Activated CD4-positive, alpha-beta T cell treated with anti-CD3 and anti-CD28 coated beads, Interleukin-2, amount 10 ng/mL, durations not matched to agents 7 days and 5 days (primary cell): Measurements from ENCODE around the gene LRRC23. TPM values are rescaled to one million over a fixed set of nuclear protein-coding genes. Genes with fewer than 3 reads are reported as not detected.

Experiments used
- CTCF ChIA-PET: fragments of 350-600 bp; sonication (Branson Sonifier 250); formaldehyde crosslinking; loops from one replicate; lab custom pipeline; 2021; ENCODE audit warnings: antibody characterized with exemption; lab: Charles Lee
- POLR2A ChIA-PET: fragments of 350-600 bp; sonication (Branson Sonifier 250); formaldehyde crosslinking; loops from one replicate; lab custom pipeline; 2021; ENCODE audit warnings: antibody characterized with exemption; lab: Charles Lee
- DNase-seq: peaks from one replicate; pipeline ENCODE4 v3.0.0-alpha.2; 2020
- H3K27ac Mint-ChIP-seq: one replicate; pipeline ENCODE4 v1.8.0; 2021; ENCODE audit warnings: mild to moderate bottlenecking, moderate library complexity, mixed read lengths
- H3K27me3 Mint-ChIP-seq: one replicate; pipeline ENCODE4 v1.8.0; 2021; ENCODE audit warnings: mixed read lengths
- H3K36me3 Mint-ChIP-seq: one replicate; pipeline ENCODE4 v1.8.0; 2021; ENCODE audit warnings: low read depth, mixed read lengths
- H3K4me1 Mint-ChIP-seq: one replicate; pipeline ENCODE4 v1.8.0; 2021; ENCODE audit warnings: mixed read lengths
- H3K4me3 Mint-ChIP-seq: one replicate; pipeline ENCODE4 v1.8.0; 2021; ENCODE audit warnings: mild to moderate bottlenecking, moderate library complexity, mixed read lengths
- H3K9me3 Mint-ChIP-seq: one replicate; pipeline ENCODE4 v1.8.0; 2021; ENCODE audit warnings: mixed read lengths
- total RNA-seq, 2 experiments: library from RNA; stranded (reverse); gene quantifications; one replicate each; pipeline ENCODE4 v1.2.3, GENCODE V29; 2021

Gene LRRC23
- total RNA-seq, 2 experiments from 2014 or later = 4.4 to 5.2 TPM

DNA sequence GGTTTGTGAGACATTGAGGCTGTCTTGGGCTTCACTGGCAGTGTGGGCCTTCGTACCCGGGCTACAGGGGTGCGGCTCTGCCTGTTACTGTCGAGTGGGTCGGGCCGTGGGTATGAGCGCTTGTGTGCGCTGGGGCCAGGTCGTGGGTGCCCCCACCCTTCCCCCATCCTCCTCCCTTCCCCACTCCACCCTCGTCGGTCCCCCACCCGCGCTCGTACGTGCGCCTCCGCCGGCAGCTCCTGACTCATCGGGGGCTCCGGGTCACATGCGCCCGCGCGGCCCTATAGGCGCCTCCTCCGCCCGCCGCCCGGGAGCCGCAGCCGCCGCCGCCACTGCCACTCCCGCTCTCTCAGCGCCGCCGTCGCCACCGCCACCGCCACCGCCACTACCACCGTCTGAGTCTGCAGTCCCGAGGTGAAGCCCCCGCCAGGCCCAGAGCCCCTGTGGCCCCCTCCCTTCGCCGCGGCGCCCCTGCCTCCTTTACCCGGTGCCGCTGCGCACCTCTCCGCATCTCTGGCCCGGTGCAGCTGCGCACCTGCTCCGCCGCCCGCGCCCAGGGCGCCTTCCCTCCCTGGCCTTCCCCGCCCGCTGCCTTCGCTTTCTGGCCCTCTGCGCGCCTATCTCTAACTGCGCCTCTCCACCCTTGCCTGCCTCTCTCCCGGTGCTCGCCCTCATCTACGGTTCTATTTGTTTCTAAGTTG lies 9.8 kb downstream of the LRRC23 start, which contains the start of gene ENO2:
Gene ENO2, plus strand, starts transcription at position 335 of the 701 bp plus-strand sequence. CDS start 1,253 bp downstream, outside the sequence.
- POLR2A ChIA-PET = interaction anchor here (0.5 kb wide), 2 partner anchors 23 to 34 kb away, joined by 3 to 4 read pairs; no protein-coding TSS in a partner anchor
- H3K27me3 Mint-ChIP-seq = no peaks in the 10 kb centered on the region
- H3K4me3 Mint-ChIP-seq = peak within 1 kb of the TSS; percentile 84
- DNase-seq = peak; percentile 78
- CTCF ChIA-PET = interaction anchor here (0.6 to 6.3 kb wide), 7 partner anchors 8 to 569 kb away, joined by 3 to 39 read pairs (median 4); partner anchors contain the start of gene ATN1
- peak within 1 kb of the TSS; percentile 91 for H3K27ac Mint-ChIP-seq
- H3K36me3 Mint-ChIP-seq = peaks cover 24% of the 10 kb centered on the region
- peaks cover 43% of the 10 kb centered on the region for H3K4me1 Mint-ChIP-seq
- H3K9me3 Mint-ChIP-seq = no peaks in the 10 kb centered on the region

DNA sequence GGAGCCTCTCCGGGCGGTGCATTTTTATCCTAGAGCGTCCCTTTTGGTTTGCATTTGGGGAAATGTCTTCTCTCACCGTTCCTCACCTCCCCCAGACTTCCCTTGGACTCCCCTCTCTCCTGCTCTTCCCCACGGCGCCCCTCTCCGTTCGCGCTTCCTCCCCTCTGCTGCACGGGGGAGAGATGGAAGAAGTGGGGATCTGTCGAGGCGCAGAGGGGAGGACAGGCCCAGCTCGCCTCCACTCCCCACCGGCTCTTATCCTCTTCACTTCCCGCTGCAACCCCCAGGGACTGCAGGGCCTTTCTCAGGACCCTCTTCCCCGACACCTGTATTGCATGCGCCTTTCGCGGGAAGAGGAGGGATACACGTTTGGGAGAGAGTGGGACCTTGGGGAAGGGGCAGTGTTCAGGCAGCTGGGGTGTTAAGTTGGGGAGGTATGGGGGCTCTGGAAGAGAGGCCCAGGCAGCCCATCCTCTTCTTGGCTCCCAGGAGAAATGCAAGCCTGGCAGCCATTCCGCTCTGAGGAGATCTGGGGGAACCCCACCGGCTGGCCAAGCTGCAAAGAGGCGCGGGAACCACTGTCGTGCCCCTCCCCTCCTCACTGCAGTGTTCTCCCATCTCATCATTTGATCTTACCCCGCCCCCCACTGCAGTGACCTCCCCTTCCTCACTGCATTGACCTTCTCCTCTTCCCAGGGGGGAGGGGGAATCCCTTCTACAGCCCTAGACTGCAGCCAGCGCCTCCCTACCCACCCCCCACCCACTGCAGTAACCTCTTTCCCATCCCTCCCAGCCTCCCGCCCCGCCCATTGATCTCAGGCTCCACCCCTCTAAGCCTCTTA lies 10.5 kb downstream of the LRRC23 start:
- ChIA-PET CTCF (interaction anchor here (0.6 to 6.3 kb wide), 8 partner anchors 9 to 570 kb away, joined by 3 to 39 read pairs (median 4); partner anchors contain the start of gene ATN1), POLR2A (no interaction called here)
- Mint-ChIP-seq H3K36me3 (peaks cover 31% of the 10 kb centered on the region), H3K9me3 (no peaks in the 10 kb centered on the region), H3K4me3 (peak overlapping the region; percentile 84), H3K27ac (peak overlapping the region; percentile 91), H3K4me1 (peaks cover 49% of the 10 kb centered on the region), H3K27me3 (no peaks in the 10 kb centered on the region)
- DNase-seq = no peak

DNA sequence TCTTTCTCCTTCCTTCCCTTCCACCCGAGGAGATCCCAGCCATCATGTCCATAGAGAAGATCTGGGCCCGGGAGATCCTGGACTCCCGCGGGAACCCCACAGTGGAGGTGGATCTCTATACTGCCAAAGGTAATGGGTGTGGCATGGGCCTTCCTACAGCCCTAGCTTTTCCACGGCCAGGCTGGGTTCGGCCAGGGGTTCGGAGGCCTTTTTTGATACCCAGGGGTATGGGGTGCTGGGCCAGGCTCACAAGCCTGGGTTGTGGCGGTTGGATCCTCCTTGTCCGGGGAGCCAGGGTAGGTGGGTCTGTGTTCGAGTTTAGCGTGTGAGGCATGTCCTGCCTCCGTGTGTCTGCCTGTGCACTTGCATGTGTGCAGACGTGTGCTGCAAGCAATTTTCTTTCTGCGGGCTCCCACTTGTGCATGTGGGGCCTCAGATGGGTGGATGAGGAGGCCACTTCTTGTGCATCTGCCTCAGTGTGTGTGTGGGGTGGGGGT lies 11.2 kb downstream of the LRRC23 start:
- peak overlapping the region; percentile 84 for H3K4me3 Mint-ChIP-seq
- H3K27ac Mint-ChIP-seq = peak overlapping the region; percentile 85
- H3K4me1 Mint-ChIP-seq = peaks cover 49% of the 10 kb centered on the region
- ChIA-PET CTCF (interaction anchor here (1.3 to 6.3 kb wide), 7 partner anchors 8 to 47 kb away, joined by 3 to 39 read pairs (median 6); partner anchors contain the start of genes ATN1 and LRRC23), POLR2A (no interaction called here)
- no peak for DNase-seq
- H3K9me3 Mint-ChIP-seq = no peaks in the 10 kb centered on the region
- peaks cover 31% of the 10 kb centered on the region for H3K36me3 Mint-ChIP-seq
- no peaks in the 10 kb centered on the region for H3K27me3 Mint-ChIP-seq

DNA sequence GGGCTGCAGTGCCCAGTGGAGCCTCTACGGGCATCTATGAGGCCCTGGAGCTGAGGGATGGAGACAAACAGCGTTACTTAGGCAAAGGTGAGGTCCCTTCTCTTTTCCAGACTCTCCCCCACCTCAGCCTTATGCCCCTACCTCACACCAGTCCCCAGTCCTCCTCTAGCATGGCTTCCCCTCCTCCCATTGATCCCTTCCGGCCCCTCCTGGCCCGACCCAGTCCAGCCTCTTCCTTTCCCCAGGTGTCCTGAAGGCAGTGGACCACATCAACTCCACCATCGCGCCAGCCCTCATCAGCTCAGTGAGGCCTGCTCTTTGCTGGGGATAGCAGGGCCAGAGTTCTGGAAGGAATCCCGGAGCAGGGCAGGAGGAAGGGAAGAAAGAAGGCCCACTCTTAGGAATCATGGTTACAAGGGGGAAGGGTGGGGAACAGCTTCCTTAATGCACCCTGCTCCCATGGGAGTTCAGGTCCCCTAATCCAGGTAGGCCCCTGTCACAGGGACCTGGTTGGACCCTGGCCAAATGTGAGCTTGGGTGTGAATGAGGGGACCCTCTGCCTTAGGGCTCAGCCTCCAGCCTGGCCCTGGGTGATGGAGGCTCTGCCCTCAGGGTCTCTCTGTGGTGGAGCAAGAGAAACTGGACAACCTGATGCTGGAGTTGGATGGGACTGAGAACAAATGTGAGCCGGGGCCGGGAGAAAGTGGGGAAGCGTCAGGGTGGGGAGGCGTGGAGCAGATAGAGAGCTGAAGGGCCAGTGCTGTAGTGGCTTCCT lies 12.0 kb downstream of the LRRC23 start:
- H3K27me3 Mint-ChIP-seq = no peaks in the 10 kb centered on the region
- peaks cover 34% of the 10 kb centered on the region for H3K36me3 Mint-ChIP-seq
- H3K27ac Mint-ChIP-seq = peak overlapping the region; percentile 73
- CTCF ChIA-PET = interaction anchor here (0.8 to 6.3 kb wide), 9 partner anchors 9 to 44 kb away, joined by 3 to 39 read pairs (median 5); partner anchors contain the start of genes ATN1, C12orf57, LRRC23 and RNU7-1
- H3K9me3 Mint-ChIP-seq = no peaks in the 10 kb centered on the region
- DNase-seq = no peak
- POLR2A ChIA-PET = interaction anchor here (1.3 kb wide), 1 partner anchor 9 kb away, joined by 4 read pairs; no protein-coding TSS in a partner anchor
- peaks cover 49% of the 10 kb centered on the region for H3K4me1 Mint-ChIP-seq
- H3K4me3 Mint-ChIP-seq = peak overlapping the region; percentile 84

GRCh38 chr12:6917491-6918231 lies 13.0 kb downstream of the LRRC23 start:
- DNase-seq = no peak
- Mint-ChIP-seq H3K4me1 (peaks cover 53% of the 10 kb centered on the region), H3K36me3 (peaks cover 42% of the 10 kb centered on the region), H3K27me3 (no peaks in the 10 kb centered on the region), H3K4me3 (no peak overlapping the region), H3K9me3 (no peaks in the 10 kb centered on the region), H3K27ac (no peak overlapping the region)
- POLR2A ChIA-PET = interaction anchor here (1.3 kb wide), 1 partner anchor 10 kb away, joined by 4 read pairs; no protein-coding TSS in a partner anchor
- CTCF ChIA-PET = interaction anchor here (0.8 to 6.3 kb wide), 8 partner anchors 8 to 45 kb away, joined by 3 to 39 read pairs (median 5); partner anchors contain the start of genes ATN1, C12orf57, LRRC23 and RNU7-1

DNA sequence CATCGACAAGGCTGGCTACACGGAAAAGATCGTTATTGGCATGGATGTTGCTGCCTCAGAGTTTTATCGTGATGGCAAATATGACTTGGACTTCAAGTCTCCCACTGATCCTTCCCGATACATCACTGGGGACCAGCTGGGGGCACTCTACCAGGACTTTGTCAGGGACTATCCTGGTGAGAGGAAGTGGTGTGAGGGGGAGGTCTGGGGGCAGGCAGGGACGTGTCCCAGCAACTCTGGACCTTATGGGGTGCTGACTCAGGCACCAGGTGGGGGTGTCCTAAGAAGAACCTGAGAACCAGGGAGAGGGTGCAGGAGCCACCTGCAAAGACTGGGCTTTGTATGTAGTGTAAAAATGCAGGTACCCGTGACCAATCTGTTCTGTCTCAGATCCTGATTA lies 15.0 kb downstream of the LRRC23 start:
- H3K27ac Mint-ChIP-seq = no peak overlapping the region
- peaks cover 54% of the 10 kb centered on the region for H3K4me1 Mint-ChIP-seq
- no peak overlapping the region for H3K4me3 Mint-ChIP-seq
- ChIA-PET POLR2A (no interaction called here), CTCF (interaction anchor here (0.7 to 1.7 kb wide), 2 partner anchors 13 to 25 kb away, joined by 3 to 4 read pairs; partner anchors contain the start of genes C12orf57 and RNU7-1)
- H3K9me3 Mint-ChIP-seq = no peaks in the 10 kb centered on the region
- no peak for DNase-seq
- H3K36me3 Mint-ChIP-seq = peaks cover 49% of the 10 kb centered on the region
- no peaks in the 10 kb centered on the region for H3K27me3 Mint-ChIP-seq

DNA sequence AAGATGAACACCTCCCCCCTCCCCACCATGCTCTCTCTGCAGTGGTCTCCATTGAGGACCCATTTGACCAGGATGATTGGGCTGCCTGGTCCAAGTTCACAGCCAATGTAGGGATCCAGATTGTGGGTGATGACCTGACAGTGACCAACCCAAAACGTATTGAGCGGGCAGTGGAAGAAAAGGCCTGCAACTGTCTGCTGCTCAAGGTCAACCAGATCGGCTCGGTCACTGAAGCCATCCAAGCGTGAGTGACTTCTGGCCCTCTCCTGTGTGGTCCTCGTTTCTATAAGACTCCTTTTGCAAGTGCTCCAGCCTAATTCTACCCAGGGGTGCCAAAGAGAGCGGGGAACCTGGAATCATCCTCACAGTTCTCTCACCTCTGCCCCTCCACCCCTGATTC lies 16.9 kb downstream of the LRRC23 start:
- Mint-ChIP-seq H3K9me3 (no peaks in the 10 kb centered on the region), H3K36me3 (peaks cover 43% of the 10 kb centered on the region), H3K27ac (no peak overlapping the region), H3K27me3 (no peaks in the 10 kb centered on the region), H3K4me1 (peaks cover 51% of the 10 kb centered on the region), H3K4me3 (no peak overlapping the region)
- ChIA-PET CTCF (interaction anchor here (0.8 to 1.2 kb wide), 3 partner anchors 10 to 85 kb away, joined by 3 to 4 read pairs (median 4); no protein-coding TSS in a partner anchor), POLR2A (no interaction called here)
- DNase-seq = no peak

DNA sequence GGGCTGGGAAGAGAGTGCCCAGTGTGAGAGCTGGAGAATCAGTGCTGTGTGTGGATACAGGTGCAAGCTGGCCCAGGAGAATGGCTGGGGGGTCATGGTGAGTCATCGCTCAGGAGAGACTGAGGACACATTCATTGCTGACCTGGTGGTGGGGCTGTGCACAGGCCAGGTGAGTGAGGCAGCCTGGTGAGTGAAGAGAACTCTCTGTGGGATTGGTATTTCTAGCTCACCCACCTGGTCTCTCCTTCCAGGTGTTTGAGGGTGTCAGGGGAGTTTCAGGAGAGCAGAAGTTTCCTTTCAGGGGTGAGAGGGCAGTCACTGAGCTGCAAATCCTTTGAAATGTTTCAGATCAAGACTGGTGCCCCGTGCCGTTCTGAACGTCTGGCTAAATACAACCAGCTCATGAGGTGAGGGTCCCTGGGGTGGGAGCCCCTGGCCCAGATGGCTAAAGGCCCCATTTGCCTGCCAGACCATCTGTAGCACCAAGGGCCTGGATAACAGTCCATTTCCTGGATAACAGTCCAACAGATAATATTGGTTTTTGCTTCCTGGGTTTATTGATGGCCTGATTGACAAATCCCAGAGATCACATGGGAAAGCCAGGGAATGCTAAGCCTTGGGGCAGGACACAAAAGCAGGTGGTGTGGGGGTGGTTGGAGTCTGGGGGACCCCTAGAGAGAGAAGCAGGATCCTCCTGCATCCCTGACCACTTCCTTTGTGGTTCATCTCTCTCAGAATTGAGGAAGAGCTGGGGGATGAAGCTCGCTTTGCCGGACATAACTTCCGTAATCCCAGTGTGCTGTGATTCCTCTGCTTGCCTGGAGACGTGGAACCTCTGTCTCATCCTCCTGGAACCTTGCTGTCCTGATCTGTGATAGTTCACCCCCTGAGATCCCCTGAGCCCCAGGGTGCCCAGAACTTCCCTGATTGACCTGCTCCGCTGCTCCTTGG lies 17.6 kb downstream of the LRRC23 start:
- ChIA-PET POLR2A (no interaction called here), CTCF (interaction anchor here (1.1 to 1.2 kb wide), 2 partner anchors 11 to 15 kb away, joined by 4 read pairs; no protein-coding TSS in a partner anchor)
- H3K4me1 Mint-ChIP-seq = peaks cover 53% of the 10 kb centered on the region
- H3K27me3 Mint-ChIP-seq = no peaks in the 10 kb centered on the region
- DNase-seq = no peak
- no peaks in the 10 kb centered on the region for H3K9me3 Mint-ChIP-seq
- no peak overlapping the region for H3K4me3 Mint-ChIP-seq
- peaks cover 36% of the 10 kb centered on the region for H3K36me3 Mint-ChIP-seq
- H3K27ac Mint-ChIP-seq = no peak overlapping the region

GRCh38 chr12:6923003-6923732 lies 18.5 kb downstream of the LRRC23 start:
- DNase-seq = no peak
- Mint-ChIP-seq H3K36me3 (peaks cover 30% of the 10 kb centered on the region), H3K4me3 (no peak overlapping the region), H3K9me3 (no peaks in the 10 kb centered on the region), H3K27ac (no peak overlapping the region), H3K27me3 (no peaks in the 10 kb centered on the region), H3K4me1 (peaks cover 52% of the 10 kb centered on the region)
- POLR2A ChIA-PET = no interaction called here
- CTCF ChIA-PET = interaction anchor here (0.8 to 5.6 kb wide), 9 partner anchors 9 to 56 kb away, joined by 3 to 49 read pairs (median 24); partner anchors contain the start of genes C12orf57, ENO2, LRRC23 and RNU7-1

- POLR2A ChIA-PET = no interaction called here
- Mint-ChIP-seq H3K27ac (no peak overlapping the region), H3K27me3 (no peaks in the 10 kb centered on the region), H3K9me3 (no peaks in the 10 kb centered on the region), H3K4me3 (no peak overlapping the region), H3K36me3 (peaks cover 30% of the 10 kb centered on the region), H3K4me1 (peaks cover 56% of the 10 kb centered on the region)
- CTCF ChIA-PET = interaction anchor here (0.7 to 5.6 kb wide), 14 partner anchors 9 to 132 kb away, joined by 3 to 49 read pairs (median 14); partner anchors contain the start of genes C12orf57, ENO2, LRRC23 and RNU7-1
- DNase-seq = no peak
These were observed 19.2 kb downstream of the LRRC23 start for GRCh38 chr12:6923851-6924250.
